NOMO-1 treated with DMSO at 0.1 percent for 48 hours (cell line): ENCODE results near the gene ANKRD13A.

Experiments
- DNase-seq: peaks from one replicate; lab custom pipeline; 2025; ENCODE audit not compliant: unreplicated experiment; lab: John Stamatoyannopoulos, UW

ANKRD13A gene

GRCh38 chr12:109998904-109999648 is at the start of gene ANKRD13A:
ANKRD13A (plus strand) TSS chr12:109999430; CDS start chr12:109999689, 259 bp downstream.
- peak; percentile 90 for DNase-seq

- no peak for DNase-seq
These were observed 48.6 kb upstream of the ANKRD13A start for GRCh38 chr12:109950625-109951024.

GRCh38 chr12:109951136-109951535 is 48.1 kb upstream of the ANKRD13A start:
- no peak for DNase-seq

GRCh38 chr12:109951751-109952150 is 47.5 kb upstream of the ANKRD13A start:
- no peak for DNase-seq

- no peak for DNase-seq
These were observed 46.9 kb upstream of the ANKRD13A start for GRCh38 chr12:109952160-109952858.

GRCh38 chr12:109952873-109953272 is 46.4 kb upstream of the ANKRD13A start:
- DNase-seq, result no peak

GRCh38 chr12:109953656-109954055 is 45.6 kb upstream of the ANKRD13A start:
- no peak for DNase-seq

- no peak for DNase-seq
These were observed 40.9 kb upstream of the ANKRD13A start for GRCh38 chr12:109958374-109958773.

GRCh38 chr12:109959411-109960093 is 39.7 kb upstream of the ANKRD13A start:
- no peak for DNase-seq

GRCh38 chr12:109961201-109961600 is 38.0 kb upstream of the ANKRD13A start:
- no peak for DNase-seq

- no peak for DNase-seq
These were observed 37.6 kb upstream of the ANKRD13A start for GRCh38 chr12:109961612-109962011.

GRCh38 chr12:109962398-109962797 is 36.8 kb upstream of the ANKRD13A start:
- DNase-seq, result no peak

- no peak for DNase-seq
These were observed 35.9 kb upstream of the ANKRD13A start for GRCh38 chr12:109963330-109963729.

- no peak for DNase-seq
These were observed 35.3 kb upstream of the ANKRD13A start for GRCh38 chr12:109963743-109964429.

- no peak for DNase-seq
These were observed 32.7 kb upstream of the ANKRD13A start for GRCh38 chr12:109966546-109966945.

- no peak for DNase-seq
These were observed 31.7 kb upstream of the ANKRD13A start for GRCh38 chr12:109967383-109968031.

GRCh38 chr12:109968032-109968420 is 31.2 kb upstream of the ANKRD13A start:
- DNase-seq, result no peak

- DNase-seq, result no peak
These were observed 30.4 kb upstream of the ANKRD13A start for GRCh38 chr12:109968801-109969200.

- no peak for DNase-seq
These were observed 26.4 kb upstream of the ANKRD13A start for GRCh38 chr12:109972821-109973220.

- no peak for DNase-seq
These were observed 17.9 kb upstream of the ANKRD13A start for GRCh38 chr12:109981311-109981710.

- DNase-seq, result no peak
These were observed 17.0 kb upstream of the ANKRD13A start for GRCh38 chr12:109982210-109982609.
